GM18870 (cell line): ENCODE results near the gene MAML2.
"Not testable (repeated sequence)": the region's sequence is repeated elsewhere in the genome, so short reads cannot be mapped to it uniquely, and the experiment has no call there.

Source experiments
- ATAC-seq: cut with Tn5 transposase; IDR thresholded peaks from one replicate; pipeline ENCODE4 v1.9.1; 2021; ENCODE audit warnings: moderate library complexity; ENCODE audit not compliant: unreplicated experiment

MAML2 gene

GRCh38 chr11:96193745-96194443 is 149.1 kb downstream of the MAML2 start:
- no peak for ATAC-seq

- no peak for ATAC-seq
Observed at GRCh38 chr11:96191752-96192151, 151.2 kb downstream of the MAML2 start.

GRCh38 chr11:96189351-96189750 is 153.6 kb downstream of the MAML2 start:
- ATAC-seq: peak; percentile 49

- ATAC-seq: peak; percentile 48
Observed at GRCh38 chr11:96188243-96189006, 154.6 kb downstream of the MAML2 start.

- no peak for ATAC-seq
Observed at GRCh38 chr11:96187822-96188221, 155.2 kb downstream of the MAML2 start.

GRCh38 chr11:96186806-96187205 is 156.2 kb downstream of the MAML2 start:
- ATAC-seq: no peak

GRCh38 chr11:96185220-96185768 is 157.7 kb downstream of the MAML2 start:
- ATAC-seq: peak; percentile 66

- ATAC-seq: not testable (repeated sequence)
Observed at GRCh38 chr11:96180937-96181336, 162.1 kb downstream of the MAML2 start.

- ATAC-seq: no peak
Observed at GRCh38 chr11:96180341-96180740, 162.7 kb downstream of the MAML2 start.

GRCh38 chr11:96179905-96180304 is 163.1 kb downstream of the MAML2 start:
- no peak for ATAC-seq

- ATAC-seq: no peak
Observed at GRCh38 chr11:96178887-96179279, 164.1 kb downstream of the MAML2 start.

GRCh38 chr11:96178049-96178886 is 164.7 kb downstream of the MAML2 start:
- ATAC-seq: no peak

- ATAC-seq: no peak
Observed at GRCh38 chr11:96177146-96177545, 165.8 kb downstream of the MAML2 start.

GRCh38 chr11:96173906-96174305 is 169.1 kb downstream of the MAML2 start:
- ATAC-seq: no peak

GRCh38 chr11:96173422-96173821 is 169.6 kb downstream of the MAML2 start:
- ATAC-seq: no peak

- no peak for ATAC-seq
Observed at GRCh38 chr11:96172604-96173003, 170.4 kb downstream of the MAML2 start.

- ATAC-seq: no peak
Observed at GRCh38 chr11:96169250-96169649, 173.7 kb downstream of the MAML2 start.

GRCh38 chr11:96168623-96169022 is 174.4 kb downstream of the MAML2 start:
- ATAC-seq: no peak

GRCh38 chr11:96167787-96168186 is 175.2 kb downstream of the MAML2 start:
- no peak for ATAC-seq

- ATAC-seq: no peak
Observed at GRCh38 chr11:96167203-96167758, 175.7 kb downstream of the MAML2 start.
